Loucy (cell line): ENCODE data around the gene UCP3.

Experiments used
- H2AFZ ChIP-seq: fragments of 200-600 bp; sonication (generic); 2 replicates; pipeline ENCODE4 v1.6.0; 2016; ENCODE audit warnings: antibody characterized with exemption, mild to moderate bottlenecking, low read length, moderate library complexity
- H3F3A ChIP-seq: fragments of 200-600 bp; 2 replicates; pipeline ENCODE4 v1.6.0; 2016; ENCODE audit warnings: antibody characterized with exemption, low read depth, mild to moderate bottlenecking
- H3K27me3 ChIP-seq: fragments of 200-600 bp; sonication (generic); 2 replicates; pipeline ENCODE4 v1.6.1; 2014; ENCODE audit warnings: low read length, mild to moderate bottlenecking; ENCODE audit not compliant: insufficient read depth, poor library complexity, severe bottlenecking
- H3K36me3 ChIP-seq: fragments of 200-600 bp; sonication (generic); 2 replicates; pipeline ENCODE4 v1.6.1; 2016; ENCODE audit warnings: low read length; ENCODE audit not compliant: insufficient read depth
- H3K4me1 ChIP-seq: fragments of 200-600 bp; sonication (generic); 2 replicates; pipeline ENCODE4 v1.5.1; 2014; ENCODE audit warnings: low read length, mild to moderate bottlenecking; ENCODE audit not compliant: insufficient read depth, poor library complexity, severe bottlenecking
- H3K4me2 ChIP-seq: fragments of 200-600 bp; sonication (generic); 2 replicates; pipeline ENCODE4 v1.6.0; 2014; ENCODE audit warnings: antibody characterized with exemption, low read length, low read depth, mild to moderate bottlenecking; ENCODE audit not compliant: poor library complexity, severe bottlenecking
- H3K4me3 ChIP-seq: fragments of 200-600 bp; sonication (generic); 2 replicates; pipeline ENCODE4 v1.5.1; 2014; ENCODE audit warnings: low read length, mild to moderate bottlenecking, mixed read lengths; ENCODE audit not compliant: poor library complexity, severe bottlenecking
- H3K79me2 ChIP-seq: fragments of 200-600 bp; sonication (generic); 2 replicates; pipeline ENCODE4 v1.6.1; 2014; ENCODE audit warnings: low read length; ENCODE audit not compliant: insufficient read depth
- H3K9ac ChIP-seq: fragments of 200-600 bp; sonication (generic); 2 replicates; pipeline ENCODE4 v1.6.0; 2014; ENCODE audit warnings: mild to moderate bottlenecking, low read depth, low read length, moderate library complexity; ENCODE audit not compliant: poor library complexity, severe bottlenecking
- H3K9me2 ChIP-seq: fragments of 200-600 bp; sonication (generic); replicated peaks from 2 replicates; pipeline ENCODE4 v1.6.1; 2016; ENCODE audit warnings: low read depth, low read length, mixed read lengths
- H3K9me3 ChIP-seq: fragments of 200-600 bp; sonication (generic); 2 replicates; pipeline ENCODE4 v1.6.1; 2014; ENCODE audit warnings: mild to moderate bottlenecking, antibody characterized with exemption, low read length, low read depth; ENCODE audit not compliant: insufficient read depth
- H4K20me1 ChIP-seq: fragments of 200-600 bp; sonication (generic); 2 replicates; pipeline ENCODE4 v1.6.0; 2014; ENCODE audit warnings: antibody characterized with exemption, low read length, mild to moderate bottlenecking; ENCODE audit not compliant: insufficient read depth, poor library complexity, severe bottlenecking
- EZH2phosphoT487 ChIP-seq: fragments of 200-600 bp; IDR thresholded peaks from 2 replicates; pipeline ENCODE4 v1.6.1; 2018; ENCODE audit warnings: antibody characterized with exemption, mild to moderate bottlenecking, moderate library complexity, borderline replicate concordance
- TF ChIP-seq, protein P1 (sequence below): fragments of 200-600 bp; sonication (generic); conservative IDR thresholded peaks from 2 replicates; pipeline ENCODE4 v1.5.1; 2014; ENCODE audit warnings: mild to moderate bottlenecking, antibody characterized with exemption, low read length

UCP3 gene

DNA sequence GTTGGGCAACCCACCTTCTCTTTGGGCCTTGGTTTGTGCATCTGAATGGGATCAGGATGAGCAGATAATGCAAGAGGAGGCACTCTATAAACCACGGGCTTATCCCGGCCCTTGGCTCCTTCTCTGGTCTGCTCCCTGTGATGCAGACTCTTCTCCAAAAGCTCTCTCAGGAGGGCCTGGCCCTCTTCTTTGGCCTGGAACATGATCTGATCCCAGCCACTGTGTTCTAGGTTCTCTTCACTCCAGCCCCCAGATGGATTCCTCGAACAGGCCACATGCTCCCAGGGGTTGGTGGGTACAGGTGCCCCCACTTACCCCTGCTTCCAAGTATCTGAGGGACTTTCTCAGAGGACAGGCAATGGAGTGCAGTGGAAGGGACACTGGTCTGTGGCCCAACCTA is 8.7 kb upstream of the UCP3 start:
- Histone ChIP-seq H4K20me1 (no peaks in the 10 kb centered on the region), H3K9ac (no peak overlapping the region), H2AFZ (no peak overlapping the region), H3K4me3 (no peak overlapping the region), H3F3A (no peaks in the 10 kb centered on the region), H3K9me2 (no peaks in the 10 kb centered on the region), H3K4me2 (no peak overlapping the region), H3K9me3 (no peaks in the 10 kb centered on the region), H3K79me2 (no peaks in the 10 kb centered on the region), H3K36me3 (peaks cover 9% of the 10 kb centered on the region; the same call in 1 of the 2 replicates), H3K4me1 (peaks cover 45% of the 10 kb centered on the region), H3K27me3 (no peaks in the 10 kb centered on the region)
- no peak for TF ChIP-seq EZH2phosphoT487

GRCh38 chr11:74015919-74016684 is 7.2 kb upstream of the UCP3 start:
- H3K4me3 ChIP-seq: no peak overlapping the region
- H3K79me2 ChIP-seq: no peaks in the 10 kb centered on the region
- peaks cover 54% of the 10 kb centered on the region for H3K4me1 ChIP-seq
- no peaks in the 10 kb centered on the region for H3K27me3 ChIP-seq
- no peak for TF ChIP-seq EZH2phosphoT487
- TF ChIP-seq, protein P1, sequence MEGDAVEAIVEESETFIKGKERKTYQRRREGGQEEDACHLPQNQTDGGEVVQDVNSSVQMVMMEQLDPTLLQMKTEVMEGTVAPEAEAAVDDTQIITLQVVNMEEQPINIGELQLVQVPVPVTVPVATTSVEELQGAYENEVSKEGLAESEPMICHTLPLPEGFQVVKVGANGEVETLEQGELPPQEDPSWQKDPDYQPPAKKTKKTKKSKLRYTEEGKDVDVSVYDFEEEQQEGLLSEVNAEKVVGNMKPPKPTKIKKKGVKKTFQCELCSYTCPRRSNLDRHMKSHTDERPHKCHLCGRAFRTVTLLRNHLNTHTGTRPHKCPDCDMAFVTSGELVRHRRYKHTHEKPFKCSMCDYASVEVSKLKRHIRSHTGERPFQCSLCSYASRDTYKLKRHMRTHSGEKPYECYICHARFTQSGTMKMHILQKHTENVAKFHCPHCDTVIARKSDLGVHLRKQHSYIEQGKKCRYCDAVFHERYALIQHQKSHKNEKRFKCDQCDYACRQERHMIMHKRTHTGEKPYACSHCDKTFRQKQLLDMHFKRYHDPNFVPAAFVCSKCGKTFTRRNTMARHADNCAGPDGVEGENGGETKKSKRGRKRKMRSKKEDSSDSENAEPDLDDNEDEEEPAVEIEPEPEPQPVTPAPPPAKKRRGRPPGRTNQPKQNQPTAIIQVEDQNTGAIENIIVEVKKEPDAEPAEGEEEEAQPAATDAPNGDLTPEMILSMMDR: no peak
- H3F3A ChIP-seq: no peaks in the 10 kb centered on the region
- H3K36me3 ChIP-seq: peaks cover 9% of the 10 kb centered on the region; the same call in 1 of the 2 replicates
- no peak overlapping the region for H2AFZ ChIP-seq
- no peaks in the 10 kb centered on the region for H3K9me2 ChIP-seq
- H3K9me3 ChIP-seq: no peaks in the 10 kb centered on the region
- H4K20me1 ChIP-seq: no peaks in the 10 kb centered on the region
- no peak overlapping the region for H3K4me2 ChIP-seq
- no peak overlapping the region for H3K9ac ChIP-seq

DNA sequence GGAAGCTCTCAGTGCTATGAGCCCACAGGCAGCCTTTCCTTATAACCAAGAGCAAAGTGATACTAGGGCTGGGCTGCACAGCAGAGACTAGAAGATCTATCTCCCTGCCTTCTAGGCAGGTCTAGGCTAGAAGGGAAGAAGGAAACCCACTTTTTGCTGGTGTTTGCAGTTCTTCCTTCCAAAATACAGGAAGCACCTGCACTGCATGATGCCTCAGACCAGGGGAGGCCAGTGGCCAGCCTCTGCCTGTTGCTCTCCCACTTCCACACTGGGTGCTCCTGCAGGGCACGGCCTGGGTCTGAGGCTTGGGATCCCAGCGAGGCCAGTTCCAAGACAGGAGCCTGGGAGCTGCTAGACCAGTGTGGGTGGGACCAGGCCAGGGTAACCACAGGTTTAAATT is 6.0 kb upstream of the UCP3 start:
- Histone ChIP-seq H2AFZ (no peak overlapping the region), H3K4me2 (peak overlapping the region; percentile 55), H3K27me3 (no peaks in the 10 kb centered on the region), H3K9me2 (no peaks in the 10 kb centered on the region), H4K20me1 (no peaks in the 10 kb centered on the region), H3K79me2 (no peaks in the 10 kb centered on the region), H3K9ac (peak overlapping the region; percentile 42), H3K4me1 (peaks cover 56% of the 10 kb centered on the region), H3F3A (no peaks in the 10 kb centered on the region), H3K9me3 (no peaks in the 10 kb centered on the region), H3K36me3 (peaks cover 9% of the 10 kb centered on the region; the same call in 1 of the 2 replicates), H3K4me3 (no peak overlapping the region)
- TF ChIP-seq EZH2phosphoT487: no peak
- TF ChIP-seq, protein P1: no peak
